Neutrophil (primary cell): ENCODE results near the gene ARHGAP30.

Source experiments
- H3K27ac ChIP-seq: fragments of 200-600 bp; sonication (generic); 2 replicates; pipeline ENCODE4 v1.5.1; 2016; ENCODE audit warnings: mild to moderate bottlenecking, moderate library complexity
- H3K27me3 ChIP-seq: fragments of 200-600 bp; sonication (generic); 2 replicates; pipeline ENCODE4 v1.6.0; 2016; ENCODE audit warnings: mild to moderate bottlenecking
- H3K36me3 ChIP-seq: fragments of 200-600 bp; sonication (generic); 2 replicates; pipeline ENCODE4 v1.5.1; 2017
- H3K4me1 ChIP-seq, 2 experiments: fragments of 200-600 bp in 1 of 2; sonication (generic) in 1 of 2; 1 replicate in 1 of 2; 2 replicates in 1 of 2; pipeline versions ENCODE4 v1.5.1 to v1.6.1; 2013 to 2016; ENCODE audit warnings: low read depth in 1 of 2, low read length in 1 of 2, mild to moderate bottlenecking in 1 of 2, moderate library complexity in 1 of 2; ENCODE audit not compliant: control insufficient read depth in 1 of 2, insufficient read depth in 1 of 2
- H3K4me3 ChIP-seq, 2 experiments: fragments of 200-600 bp in 1 of 2; sonication (generic) in 1 of 2; 1 replicate in 1 of 2; 2 replicates in 1 of 2; pipeline ENCODE4 v1.5.1; 2013 to 2016; ENCODE audit warnings: low read depth in 1 of 2, low read length in 1 of 2, mild to moderate bottlenecking in 1 of 2, moderate library complexity in 1 of 2
- H3K9me3 ChIP-seq: fragments of 200-600 bp; sonication (generic); 2 replicates; pipeline ENCODE4 v1.5.1; 2016
- CTCF ChIP-seq: fragments of 200-600 bp; sonication (generic); IDR thresholded peaks from 2 replicates; pipeline ENCODE4 v1.5.1; 2016; ENCODE audit warnings: antibody characterized with exemption

ARHGAP30 gene

GRCh38 chr1:161084597-161084988 is 14.9 kb upstream of the ARHGAP30 start:
- Histone ChIP-seq H3K4me1 (peaks cover 0 to 3% of the 10 kb centered on the region in 2 experiments), H3K9me3 (no peaks in the 10 kb centered on the region), H3K36me3 (no peaks in the 10 kb centered on the region), H3K27ac (no peak overlapping the region), H3K27me3 (no peaks in the 10 kb centered on the region), H3K4me3 (no peak overlapping the region)
- no peak for TF ChIP-seq CTCF

GRCh38 chr1:161083748-161084596 is 14.3 kb upstream of the ARHGAP30 start:
- peaks cover 0 to 3% of the 10 kb centered on the region in 2 experiments for H3K4me1 ChIP-seq

GRCh38 chr1:161082996-161083747 is 13.5 kb upstream of the ARHGAP30 start:
- no peak for TF ChIP-seq CTCF
- H3K4me3 ChIP-seq, result no peak overlapping the region

More at GRCh38 chr1:161083748-161084596, 14.3 kb upstream of the ARHGAP30 start:
- H3K9me3 ChIP-seq, result no peaks in the 10 kb centered on the region
- TF ChIP-seq CTCF, result no peak
- no peak overlapping the region for H3K27ac ChIP-seq
- H3K36me3 ChIP-seq, result no peaks in the 10 kb centered on the region
- H3K4me3 ChIP-seq, result no peak overlapping the region
- no peaks in the 10 kb centered on the region for H3K27me3 ChIP-seq

GRCh38 chr1:161082483-161082882 is 12.8 kb upstream of the ARHGAP30 start:
- Histone ChIP-seq H3K9me3 (no peaks in the 10 kb centered on the region), H3K27me3 (no peaks in the 10 kb centered on the region), H3K4me3 (no peak overlapping the region), H3K27ac (no peak overlapping the region), H3K36me3 (no peaks in the 10 kb centered on the region), H3K4me1 (peaks cover 0 to 3% of the 10 kb centered on the region in 2 experiments)
- no peak for TF ChIP-seq CTCF

More at GRCh38 chr1:161082996-161083747, 13.5 kb upstream of the ARHGAP30 start:
- no peak overlapping the region for H3K27ac ChIP-seq
- no peaks in the 10 kb centered on the region for H3K27me3 ChIP-seq
- no peaks in the 10 kb centered on the region for H3K9me3 ChIP-seq
- H3K36me3 ChIP-seq, result no peaks in the 10 kb centered on the region
- peaks cover 0 to 3% of the 10 kb centered on the region in 2 experiments for H3K4me1 ChIP-seq

GRCh38 chr1:161081519-161081918 is 11.8 kb upstream of the ARHGAP30 start:
- H3K4me3 ChIP-seq, result no peak overlapping the region
- no peaks in the 10 kb centered on the region for H3K36me3 ChIP-seq
- H3K27ac ChIP-seq, result no peak overlapping the region
- H3K9me3 ChIP-seq, result no peaks in the 10 kb centered on the region
- no peaks in the 10 kb centered on the region for H3K27me3 ChIP-seq
- H3K4me1 ChIP-seq, result peaks cover 0 to 3% of the 10 kb centered on the region in 2 experiments
- TF ChIP-seq CTCF, result no peak
